Mucosa of rectum (tissue), 2 donors: ENCODE results near the gene RCSD1.

Experiments
- H3K27ac ChIP-seq, 2 donors: one replicate each; pipeline ENCODE4 v1.7.0; 2013; ENCODE audit warnings: inconsistent platforms in 2 of 2, low read depth in 2 of 2, low read length in 2 of 2
- H3K27me3 ChIP-seq, 2 donors: one replicate each; pipeline ENCODE4 v1.7.0; 2013; ENCODE audit warnings: low read length in 2 of 2; ENCODE audit not compliant: control insufficient read depth in 2 of 2, insufficient read depth in 2 of 2
- H3K36me3 ChIP-seq, 2 donors: one replicate each; pipeline ENCODE4 v1.7.0; 2013; ENCODE audit warnings: low read length in 2 of 2; ENCODE audit not compliant: control insufficient read depth in 2 of 2, insufficient read depth in 2 of 2
- H3K4me1 ChIP-seq, 2 donors: one replicate each; pipeline ENCODE4 v1.7.0; 2013; ENCODE audit warnings: low read length in 2 of 2, mild to moderate bottlenecking in 1 of 2; ENCODE audit not compliant: control insufficient read depth in 2 of 2, insufficient read depth in 2 of 2
- H3K4me3 ChIP-seq, 2 donors: one replicate each; pipeline ENCODE4 v1.7.0; 2013; ENCODE audit warnings: low read length in 2 of 2
- H3K9ac ChIP-seq, 2 donors: one replicate each; pipeline ENCODE4 v1.7.0; 2013; ENCODE audit warnings: low read length in 2 of 2, low read depth in 1 of 2, mild to moderate bottlenecking in 1 of 2
- H3K9me3 ChIP-seq, 2 donors: one replicate each; pipeline ENCODE4 v1.7.0; 2013; ENCODE audit warnings: low read length in 2 of 2; ENCODE audit not compliant: control insufficient read depth in 2 of 2
- donor health status: healthy.
- donor health status: Normal muscosa, but diverticular disease.

RCSD1 gene

DNA sequence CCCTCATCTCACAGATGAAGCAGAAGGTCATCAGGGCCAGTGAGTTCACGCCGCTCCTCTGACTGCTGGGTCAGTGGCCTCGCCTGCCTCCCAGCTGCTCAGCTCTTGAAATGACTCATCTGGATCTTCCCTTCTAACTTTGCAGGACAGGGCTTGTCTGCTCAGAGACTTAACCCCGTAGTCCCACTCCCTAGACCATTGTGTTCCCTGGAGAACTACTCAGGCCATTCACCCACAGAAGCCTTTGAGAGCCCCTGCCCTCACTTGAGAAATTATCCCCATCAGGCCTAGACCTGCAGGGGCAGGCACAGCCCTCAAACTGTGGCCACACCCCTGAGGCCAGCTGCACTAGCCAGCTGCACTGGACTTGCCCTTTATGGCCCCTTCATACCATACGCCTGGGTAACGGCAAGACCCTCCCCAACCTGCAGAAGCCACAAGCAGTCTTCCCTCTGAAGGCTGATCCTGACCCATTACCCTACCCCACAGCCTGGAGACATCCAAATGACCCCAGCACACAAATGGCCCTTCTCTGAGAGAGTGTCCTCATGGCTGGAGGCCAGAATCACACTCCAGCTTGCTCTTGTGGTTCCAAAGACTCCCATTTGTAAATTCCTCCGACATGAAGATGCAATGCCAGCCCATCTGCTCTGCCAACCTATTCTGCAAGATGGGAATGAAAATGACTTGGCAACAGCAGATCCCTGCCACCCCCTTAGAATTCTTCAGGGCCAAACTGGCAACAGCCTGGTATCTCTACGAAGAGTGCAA lies 33.2 kb downstream of the RCSD1 start:
- Histone ChIP-seq H3K4me1 (peaks cover 3 to 15% of the 10 kb centered on the region in 2 donors), H3K9ac (no peak overlapping the region), H3K9me3 (no peaks in the 10 kb centered on the region), H3K36me3 (no peaks in the 10 kb centered on the region), H3K27me3 (no peaks in the 10 kb centered on the region), H3K27ac (peak overlapping the region in 1 of 2 donors; percentile 34), H3K4me3 (no peak overlapping the region)

DNA sequence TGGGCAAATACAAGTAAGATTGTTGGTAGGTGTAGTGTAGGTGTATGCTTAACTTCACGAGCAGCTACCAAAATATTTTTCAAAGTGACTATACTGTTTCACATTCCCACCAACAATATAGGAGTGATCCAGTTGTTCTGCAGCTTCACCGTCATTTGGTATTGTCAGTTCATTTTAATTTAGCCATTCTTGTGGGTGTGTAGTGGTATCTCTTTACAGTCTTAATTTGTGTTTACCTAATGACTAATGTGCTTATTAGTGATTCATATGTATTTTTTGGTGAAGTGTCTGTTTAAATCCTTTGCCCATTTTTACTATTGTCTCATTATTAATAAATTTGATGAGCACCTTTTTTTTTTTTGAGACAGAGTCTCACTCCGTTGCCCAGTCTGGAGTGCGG lies 35.4 kb downstream of the RCSD1 start:
- H3K27me3 ChIP-seq: no peaks in the 10 kb centered on the region
- no peaks in the 10 kb centered on the region for H3K36me3 ChIP-seq
- peaks cover 6 to 8% of the 10 kb centered on the region in 2 donors for H3K4me1 ChIP-seq
- H3K9me3 ChIP-seq: no peaks in the 10 kb centered on the region
- no peak overlapping the region for H3K27ac ChIP-seq
- H3K9ac ChIP-seq: no peak overlapping the region
- H3K4me3 ChIP-seq: no peak overlapping the region

DNA sequence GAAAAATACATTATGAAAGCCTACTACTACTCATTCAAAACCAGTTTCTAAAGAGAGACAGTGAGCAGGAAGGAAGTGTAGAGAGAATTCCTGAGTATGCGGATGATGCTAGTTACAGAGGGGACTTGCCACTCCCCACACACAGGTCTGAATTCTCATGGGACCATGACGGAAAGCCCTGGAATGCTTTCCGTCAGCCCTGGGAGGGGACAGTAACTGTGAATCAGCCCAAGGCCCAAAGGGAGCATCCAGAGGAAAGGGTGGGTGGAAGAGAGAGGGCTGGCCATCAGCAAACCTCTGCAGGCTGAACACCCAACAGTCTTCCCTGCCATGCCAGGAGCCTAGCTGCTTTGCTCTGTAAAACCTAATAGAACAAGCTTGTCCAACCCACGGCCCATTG lies 36.4 kb downstream of the RCSD1 start:
- no peak overlapping the region for H3K27ac ChIP-seq
- H3K36me3 ChIP-seq: no peaks in the 10 kb centered on the region
- no peaks in the 10 kb centered on the region for H3K9me3 ChIP-seq
- H3K27me3 ChIP-seq: no peaks in the 10 kb centered on the region
- H3K4me1 ChIP-seq: peaks cover 3 to 11% of the 10 kb centered on the region in 2 donors
- H3K4me3 ChIP-seq: no peak overlapping the region
- H3K9ac ChIP-seq: no peak overlapping the region

DNA sequence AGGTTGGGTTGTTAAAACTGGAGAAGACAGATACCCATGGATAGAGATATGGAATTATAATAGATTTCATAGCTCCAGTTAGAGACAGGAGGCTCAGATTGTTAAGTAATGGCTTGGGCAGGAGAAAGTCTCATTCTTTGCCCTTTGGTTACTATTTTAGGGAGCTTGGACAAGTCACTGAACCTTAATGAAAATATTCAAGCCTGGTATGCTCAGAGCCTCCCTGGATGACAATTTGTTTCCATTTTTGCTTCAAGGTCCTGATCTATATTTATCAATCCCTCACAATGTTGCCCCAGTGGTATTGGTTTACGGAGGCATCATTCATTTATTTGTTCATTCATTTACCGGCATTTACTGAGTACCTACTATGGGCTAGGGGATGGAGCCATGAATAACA lies 37.5 kb downstream of the RCSD1 start:
- no peak overlapping the region for H3K9ac ChIP-seq
- H3K9me3 ChIP-seq: no peaks in the 10 kb centered on the region
- no peaks in the 10 kb centered on the region for H3K27me3 ChIP-seq
- H3K4me1 ChIP-seq: peaks cover 0 to 12% of the 10 kb centered on the region in 2 donors
- H3K36me3 ChIP-seq: no peaks in the 10 kb centered on the region
- no peak overlapping the region for H3K27ac ChIP-seq
- no peak overlapping the region for H3K4me3 ChIP-seq

DNA sequence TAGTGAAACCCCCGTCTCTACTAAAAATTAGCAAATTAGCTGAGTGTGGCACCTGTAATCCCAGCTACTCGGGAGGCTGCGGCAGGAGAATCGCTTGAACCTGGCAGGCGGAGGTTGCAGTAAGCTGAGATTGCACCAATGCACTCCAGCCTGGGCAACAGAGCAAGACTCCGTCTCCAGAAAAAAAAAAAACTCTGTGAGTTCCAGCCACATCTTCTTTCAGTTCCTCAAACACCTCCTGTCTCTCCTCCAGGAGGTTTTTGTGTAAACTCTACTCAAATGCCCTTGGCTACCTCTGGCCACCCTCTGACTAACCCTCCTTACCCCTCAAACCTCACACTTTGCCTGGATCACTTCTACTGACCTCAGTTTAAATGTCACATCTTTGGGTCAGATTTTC lies 38.1 kb downstream of the RCSD1 start:
- Histone ChIP-seq H3K4me1 (peaks cover 0 to 12% of the 10 kb centered on the region in 2 donors), H3K4me3 (no peak overlapping the region), H3K9me3 (no peaks in the 10 kb centered on the region), H3K36me3 (peaks cover 0 to 4% of the 10 kb centered on the region in 2 donors), H3K27me3 (no peaks in the 10 kb centered on the region), H3K27ac (no peak overlapping the region), H3K9ac (no peak overlapping the region)

DNA sequence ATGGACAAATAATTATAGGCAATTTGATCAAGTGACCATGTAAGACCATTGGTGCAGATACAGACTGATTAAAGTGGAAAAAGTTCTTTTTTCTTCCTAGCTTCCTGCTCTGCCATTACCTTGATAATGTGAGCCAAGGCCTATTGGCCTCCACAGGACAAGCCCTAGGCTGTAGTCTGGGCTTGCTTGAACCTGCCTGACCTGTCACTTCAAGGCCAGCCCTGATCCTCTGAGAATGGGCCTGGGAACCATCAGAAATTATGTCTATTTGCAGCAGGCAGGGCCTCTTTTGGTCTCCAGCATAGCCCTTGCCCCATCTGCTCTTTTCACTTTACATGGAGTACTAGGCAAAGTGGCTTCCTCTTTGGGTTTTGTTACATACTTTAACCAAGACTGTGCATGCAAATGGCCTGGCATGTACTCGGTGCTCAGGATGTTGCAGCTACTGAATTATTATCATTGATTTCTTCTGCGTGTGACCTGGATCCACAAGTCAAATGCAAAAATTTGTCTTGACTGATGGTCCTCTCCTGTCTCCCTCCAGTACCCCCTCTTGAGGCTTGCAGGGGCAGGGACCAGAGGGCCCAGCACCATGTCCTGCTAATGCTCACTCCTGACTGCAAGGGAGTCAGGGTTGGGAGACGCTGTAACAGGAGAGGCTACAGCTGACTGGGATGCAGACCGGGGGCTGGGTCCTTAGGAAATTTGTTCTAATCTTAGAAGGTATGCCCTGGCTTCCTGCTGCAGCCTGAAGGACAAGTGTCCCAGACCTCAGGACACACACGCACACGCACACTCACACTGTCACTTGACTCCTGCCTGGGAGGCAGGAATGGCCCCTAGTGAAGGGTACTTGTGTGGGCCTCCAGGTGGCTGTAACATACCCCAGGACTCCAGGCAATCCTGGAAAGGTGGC lies 39.4 kb downstream of the RCSD1 start:
- H3K4me1 ChIP-seq: peaks cover 0 to 12% of the 10 kb centered on the region in 2 donors
- H3K9me3 ChIP-seq: no peaks in the 10 kb centered on the region

DNA sequence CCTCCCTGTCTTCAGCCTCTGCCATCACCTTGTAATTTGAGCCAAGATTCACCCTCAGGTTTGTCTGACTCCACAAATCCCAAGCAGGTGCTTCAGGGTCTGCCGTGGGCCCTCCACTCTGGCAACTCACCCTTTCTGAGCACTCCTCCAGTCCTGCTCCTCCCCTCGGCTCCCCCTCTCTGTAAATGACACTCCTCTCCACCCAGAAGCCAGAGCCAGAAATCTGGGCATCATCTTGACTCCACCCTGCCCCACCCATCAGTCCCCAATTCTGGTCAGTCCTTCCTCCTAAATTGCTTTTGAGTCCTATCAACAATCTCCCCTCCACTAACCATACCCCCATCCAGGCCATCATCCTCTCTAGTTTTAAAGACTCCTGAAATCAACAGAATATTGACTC lies 40.5 kb downstream of the RCSD1 start:
- Histone ChIP-seq H3K27me3 (no peaks in the 10 kb centered on the region), H3K9ac (no peak overlapping the region), H3K4me3 (no peak overlapping the region), H3K27ac (no peak overlapping the region), H3K9me3 (no peaks in the 10 kb centered on the region), H3K36me3 (peaks cover 0 to 11% of the 10 kb centered on the region in 2 donors), H3K4me1 (peaks cover 0 to 12% of the 10 kb centered on the region in 2 donors)

More for the DNA sequence above, 39.4 kb downstream of the RCSD1 start:
- Histone ChIP-seq H3K27me3 (no peaks in the 10 kb centered on the region), H3K9ac (no peak overlapping the region), H3K36me3 (peaks cover 0 to 11% of the 10 kb centered on the region in 2 donors), H3K4me3 (no peak overlapping the region), H3K27ac (no peak overlapping the region)

DNA sequence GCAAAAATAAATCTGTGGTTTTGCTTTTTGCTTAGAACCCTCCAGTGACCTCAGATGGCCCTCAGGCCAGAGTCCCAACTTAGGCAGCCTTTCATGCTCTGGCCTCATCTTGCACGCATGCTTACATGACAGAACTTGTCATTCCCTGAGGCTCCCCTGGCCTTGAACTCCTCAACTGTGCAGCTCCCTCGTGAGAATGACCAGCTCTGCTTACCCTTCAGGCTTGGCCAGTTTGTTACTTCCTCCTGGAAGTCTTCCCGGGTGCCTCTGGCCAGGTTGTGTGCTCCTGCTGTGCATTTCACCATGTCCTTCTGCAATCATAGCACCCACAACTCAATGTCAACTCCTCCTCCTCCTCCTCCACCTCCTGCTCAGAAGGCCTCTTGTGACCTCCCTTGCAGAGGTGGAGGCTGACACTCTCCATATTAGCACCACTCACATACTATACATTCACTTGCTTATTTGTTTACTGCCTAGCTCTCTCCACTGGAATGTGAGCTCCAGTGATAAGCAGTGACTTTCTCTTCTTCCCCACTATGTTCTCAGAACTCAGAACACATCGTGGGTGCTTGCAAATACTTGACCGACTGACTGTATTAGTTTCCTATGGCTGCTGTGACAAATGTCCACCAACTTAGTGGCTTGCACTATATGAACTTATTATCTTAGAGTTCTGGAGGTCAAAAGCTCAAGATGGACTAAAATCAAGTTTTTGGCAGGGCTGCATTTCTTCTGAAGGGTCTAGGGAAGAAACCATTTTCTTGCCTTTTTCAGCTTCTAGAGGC lies 41.9 kb downstream of the RCSD1 start:
- Histone ChIP-seq H3K9ac (no peak overlapping the region), H3K4me1 (peaks cover 8 to 23% of the 10 kb centered on the region in 2 donors)

DNA sequence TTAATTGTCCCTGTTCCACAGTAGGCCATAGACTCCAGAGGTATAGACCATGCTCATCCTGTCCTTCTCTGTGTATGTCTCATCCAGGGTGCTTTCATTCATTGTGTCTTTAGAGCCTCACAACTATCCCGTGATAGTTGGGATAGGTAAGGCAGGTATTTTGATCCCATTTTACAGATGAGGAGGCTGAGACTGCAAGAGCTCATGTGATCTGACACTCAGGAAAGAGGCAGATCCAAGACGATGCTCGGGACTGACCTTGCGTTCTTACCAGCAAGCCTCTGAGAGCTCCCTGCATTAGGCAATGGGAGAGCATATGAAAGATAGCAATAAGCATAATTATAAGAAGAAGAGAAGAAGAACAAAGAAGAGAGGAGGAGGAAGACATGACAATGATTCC lies 42.8 kb downstream of the RCSD1 start:
- H3K27ac ChIP-seq: no peak overlapping the region
- no peak overlapping the region for H3K4me3 ChIP-seq
- no peaks in the 10 kb centered on the region for H3K27me3 ChIP-seq
- no peak overlapping the region for H3K9ac ChIP-seq
- H3K4me1 ChIP-seq: peaks cover 8 to 23% of the 10 kb centered on the region in 2 donors
- H3K9me3 ChIP-seq: no peaks in the 10 kb centered on the region
- peaks cover 0 to 11% of the 10 kb centered on the region in 2 donors for H3K36me3 ChIP-seq

More for the DNA sequence above, 41.9 kb downstream of the RCSD1 start:
- H3K9me3 ChIP-seq: no peaks in the 10 kb centered on the region
- H3K27ac ChIP-seq: no peak overlapping the region
- H3K27me3 ChIP-seq: no peaks in the 10 kb centered on the region
- peaks cover 0 to 11% of the 10 kb centered on the region in 2 donors for H3K36me3 ChIP-seq
- H3K4me3 ChIP-seq: no peak overlapping the region
